ENCODE results near the gene AP3D1. TPM values are rescaled to one million over a fixed set of nuclear protein-coding genes. Genes with fewer than 3 reads are reported as not detected.

The AP3D1 gene
- total RNA-seq, 3 donors from 2014 or later = 53.6 to 68.5 (median 54.0) TPM

GRCh38 chr19:2168619-2169424 lies 17.5 kb upstream of the AP3D1 start:
- TF ChIP-seq POLR2A (IDR thresholded peaks at IDR 0.05) (no peak), POLR2AphosphoS5 (IDR thresholded peaks at IDR 0.05) (peak; percentile 65 to 91 (median 90))
- H3K4me3 ChIP-seq = peak overlapping the region in 2 of 3 donors; percentile 3 to 48
- no peaks in the 10 kb centered on the region for H3K9me3 ChIP-seq
- peak; percentile 95 to 96 for DNase-seq (ENCODE audit: low spot score in 2 of 2)
- H3K27me3 ChIP-seq = no peaks in the 10 kb centered on the region
- no peaks in the 10 kb centered on the region for H3K36me3 ChIP-seq
- peaks cover 11 to 28% of the 10 kb centered on the region in 2 donors for H3K4me1 ChIP-seq
- H3K27ac ChIP-seq = peak overlapping the region; percentile 91 to 92
- intact Hi-C loops (cut with DNase I; ENCODE audit: low total_unique reads) = loop anchor here (10.0 kb wide), 1 partner anchor 106 kb away; no protein-coding TSS in a partner anchor

- peak overlapping the region in 1 of 3 donors; percentile 48 for H3K4me3 ChIP-seq
Observed at GRCh38 chr19:2167896-2168618, 16.7 kb upstream of the AP3D1 start.

GRCh38 chr19:2166741-2167738 lies 15.7 kb upstream of the AP3D1 start:
- Histone ChIP-seq H3K4me3 (no peak overlapping the region), H3K36me3 (no peaks in the 10 kb centered on the region), H3K27me3 (no peaks in the 10 kb centered on the region), H3K27ac (peak overlapping the region; percentile 4 to 62), H3K9me3 (no peaks in the 10 kb centered on the region), H3K4me1 (peaks cover 11 to 28% of the 10 kb centered on the region in 2 donors)
- intact Hi-C loops (cut with DNase I; ENCODE audit: low total_unique reads) = loop anchor here (10.0 kb wide), 1 partner anchor 108 kb away; no protein-coding TSS in a partner anchor
- TF ChIP-seq CTCF (IDR thresholded peaks at IDR 0.05) (no peak), POLR2AphosphoS5 (IDR thresholded peaks at IDR 0.05) (peak in 1 of 3 donors; percentile 13), POLR2A (IDR thresholded peaks at IDR 0.05) (no peak)
- peak; percentile 80 to 86 for DNase-seq (ENCODE audit: low spot score in 2 of 2)

More at GRCh38 chr19:2167896-2168618, 16.7 kb upstream of the AP3D1 start:
- intact Hi-C loops (cut with DNase I; ENCODE audit: low total_unique reads) = loop anchor here (10.0 kb wide), 1 partner anchor 107 kb away; no protein-coding TSS in a partner anchor
- no peak for DNase-seq (ENCODE audit: low spot score in 2 of 2)
- Histone ChIP-seq H3K27ac (peak overlapping the region; percentile 91 to 92), H3K4me1 (peaks cover 11 to 28% of the 10 kb centered on the region in 2 donors), H3K9me3 (no peaks in the 10 kb centered on the region), H3K36me3 (no peaks in the 10 kb centered on the region), H3K27me3 (no peaks in the 10 kb centered on the region)
- peak in 1 of 3 donors; percentile 3 for TF ChIP-seq POLR2AphosphoS5 (IDR thresholded peaks at IDR 0.05)
- TF ChIP-seq POLR2A (IDR thresholded peaks at IDR 0.05) = no peak

- intact Hi-C loops (cut with DNase I; ENCODE audit: low total_unique reads) = loop anchor here (10.0 kb wide), 1 partner anchor 110 kb away; no protein-coding TSS in a partner anchor
- peaks cover 7 to 19% of the 10 kb centered on the region in 2 donors for H3K4me1 ChIP-seq
- no peaks in the 10 kb centered on the region for H3K27me3 ChIP-seq
- H3K27ac ChIP-seq = peak overlapping the region; percentile 95 to 96
- peak in 1 of 2 donors; percentile 47 for DNase-seq (ENCODE audit: low spot score in 2 of 2)
- TF ChIP-seq POLR2A (IDR thresholded peaks at IDR 0.05) (no peak), POLR2AphosphoS5 (IDR thresholded peaks at IDR 0.05) (no peak), CTCF (IDR thresholded peaks at IDR 0.05) (no peak)
- H3K36me3 ChIP-seq = no peaks in the 10 kb centered on the region
- H3K4me3 ChIP-seq = peak overlapping the region; percentile 87 to 99 (median 97)
- no peaks in the 10 kb centered on the region for H3K9me3 ChIP-seq
Observed at GRCh38 chr19:2164020-2164998, 12.9 kb upstream of the AP3D1 start.

GRCh38 chr19:2160379-2160778 lies 9.0 kb upstream of the AP3D1 start:
- no peak for DNase-seq (ENCODE audit: low spot score in 2 of 2)
- Histone ChIP-seq H3K27ac (no peak overlapping the region), H3K4me3 (no peak overlapping the region), H3K4me1 (no peaks in the 10 kb centered on the region), H3K27me3 (no peaks in the 10 kb centered on the region), H3K36me3 (no peaks in the 10 kb centered on the region), H3K9me3 (no peaks in the 10 kb centered on the region)
- TF ChIP-seq CTCF (IDR thresholded peaks at IDR 0.05) (no peak), POLR2AphosphoS5 (IDR thresholded peaks at IDR 0.05) (no peak), POLR2A (IDR thresholded peaks at IDR 0.05) (no peak)
- intact Hi-C loops (cut with DNase I; ENCODE audit: low total_unique reads) = loop anchor here (10.0 kb wide), 1 partner anchor 114 kb away; no protein-coding TSS in a partner anchor
